Ishikawa (cell line): Measurements from ENCODE around the gene TMPRSS11A.

Experiments used
- CEBPB ChIP-seq: IDR thresholded peaks from 2 replicates; pipeline ENCODE4 v1.6.1; 2012
- CREB1 ChIP-seq: IDR thresholded peaks from 2 replicates; pipeline ENCODE4 v1.6.1; 2012; ENCODE audit warnings: low read depth
- NFIC ChIP-seq: IDR thresholded peaks from 2 replicates; pipeline ENCODE4 v1.6.1; 2012
- TAF1 ChIP-seq: IDR thresholded peaks from 2 replicates; pipeline ENCODE4 v1.6.1; 2012; ENCODE audit warnings: low read depth, mild to moderate bottlenecking
- USF1 ChIP-seq: IDR thresholded peaks from 2 replicates; pipeline ENCODE4 v1.6.1; 2012
- YY1 ChIP-seq: IDR thresholded peaks from 2 replicates; pipeline ENCODE4 v1.6.1; 2012; ENCODE audit warnings: low read depth

DNA sequence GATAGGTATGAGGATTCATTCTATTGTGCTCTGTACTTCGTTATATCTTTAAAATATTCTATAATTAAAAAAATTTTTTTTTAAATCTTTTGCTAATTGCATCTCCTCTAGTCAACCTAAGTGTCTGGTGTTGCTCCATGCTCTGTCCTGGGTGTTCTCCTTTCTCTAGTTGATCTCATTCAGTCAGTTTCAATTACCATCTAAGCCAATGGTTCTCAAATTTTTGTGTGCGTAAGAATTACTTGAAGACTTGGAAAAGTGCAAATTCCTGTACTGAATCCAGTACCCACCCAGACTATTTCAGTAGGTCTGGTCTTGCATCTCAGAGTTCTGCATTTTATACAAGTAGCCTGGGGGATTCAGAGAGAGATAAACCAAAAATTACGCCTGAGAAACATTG is 86.2 kb downstream of the TMPRSS11A start:
- no peak for TF ChIP-seq USF1
- no peak for TF ChIP-seq YY1
- no peak for TF ChIP-seq NFIC
- no peak for TF ChIP-seq CREB1
- no peak for TF ChIP-seq TAF1
- TF ChIP-seq CEBPB, result no peak
